GM19452 (cell line): ENCODE results near the gene TIAM1.

Source experiments
- ATAC-seq: cut with Tn5 transposase; IDR thresholded peaks from one replicate; pipeline ENCODE4 v1.9.1; 2021; ENCODE audit not compliant: unreplicated experiment

The TIAM1 gene

GRCh38 chr21:31180256-31181081, 163.6 kb downstream of the TIAM1 start:
- no peak for ATAC-seq

GRCh38 chr21:31176725-31177124, 167.3 kb downstream of the TIAM1 start:
- ATAC-seq, result no peak

- no peak for ATAC-seq
These were observed 167.9 kb downstream of the TIAM1 start for GRCh38 chr21:31176080-31176551.

GRCh38 chr21:31173881-31174555, 170.0 kb downstream of the TIAM1 start:
- ATAC-seq, result no peak

- ATAC-seq, result no peak
These were observed 171.7 kb downstream of the TIAM1 start for GRCh38 chr21:31172328-31172727.

GRCh38 chr21:31164713-31165694, 179.1 kb downstream of the TIAM1 start:
- no peak for ATAC-seq

DNA sequence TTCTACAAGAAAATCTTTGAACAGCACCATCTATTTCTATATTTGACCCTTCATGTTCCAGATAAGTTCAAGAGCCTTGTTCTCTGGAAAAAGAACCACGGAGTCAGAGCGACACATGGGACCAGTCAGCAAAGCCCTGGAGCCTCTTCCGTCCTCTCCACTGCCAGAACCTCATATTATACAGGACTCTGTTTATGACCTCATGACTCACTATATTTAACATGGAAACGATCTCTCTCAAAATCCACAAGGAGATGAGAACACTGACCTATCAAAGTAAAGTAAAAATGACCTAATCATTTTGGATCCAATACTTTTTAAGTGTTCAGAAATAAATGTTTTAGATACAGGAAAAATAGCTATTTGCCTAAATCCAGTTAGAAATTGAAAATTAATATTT, 181.2 kb downstream of the TIAM1 start:
- ATAC-seq, result no peak

DNA sequence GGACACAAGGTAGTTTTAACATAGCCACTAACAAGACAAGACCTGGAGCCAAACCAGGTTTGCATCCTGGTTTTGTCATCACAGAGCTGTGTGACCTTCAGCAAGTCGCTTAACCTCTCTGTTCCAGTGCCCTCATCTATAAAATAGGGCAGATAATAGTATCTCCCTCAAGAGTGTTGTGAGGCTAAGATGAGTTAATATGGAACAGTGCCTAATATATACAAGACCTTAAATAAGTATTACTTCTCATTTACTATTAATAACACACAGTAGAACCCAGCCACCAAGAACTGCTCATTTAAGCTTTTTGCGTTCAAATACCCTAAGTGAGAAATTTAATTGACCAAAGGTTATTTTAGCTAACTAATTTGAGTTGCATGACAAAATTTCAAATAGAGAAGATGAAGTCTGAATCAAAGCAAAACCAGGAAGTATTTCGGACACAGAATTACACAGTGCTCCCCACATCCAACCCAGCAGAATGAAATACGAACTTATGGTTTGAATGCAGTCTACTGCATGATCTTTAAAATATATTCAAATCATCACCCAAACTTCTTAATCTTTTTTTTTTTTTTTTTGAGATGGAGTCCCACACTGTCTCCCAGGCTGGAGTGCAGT, 181.9 kb downstream of the TIAM1 start:
- ATAC-seq, result no peak

DNA sequence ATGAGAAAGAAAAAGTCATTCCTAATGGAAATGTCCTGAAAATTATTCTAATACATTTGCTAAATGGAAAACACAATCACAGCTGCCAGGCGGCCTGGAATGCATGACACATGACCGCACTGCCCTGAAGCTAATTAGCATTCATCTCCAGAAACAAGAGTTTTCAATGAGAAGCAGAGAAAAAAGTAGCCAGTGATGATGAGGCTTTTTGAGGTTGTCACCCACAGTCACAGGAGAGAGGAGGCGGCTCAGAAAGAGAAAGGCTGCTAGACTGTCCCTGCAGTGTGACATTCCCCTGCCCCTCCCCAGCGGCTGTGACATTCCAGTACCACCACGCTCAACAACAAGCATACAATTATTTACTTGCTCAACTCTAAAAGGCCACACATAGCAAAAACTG, 182.9 kb downstream of the TIAM1 start:
- no peak for ATAC-seq

- ATAC-seq, result no peak
These were observed 184.3 kb downstream of the TIAM1 start for GRCh38 chr21:31159808-31160207.

DNA sequence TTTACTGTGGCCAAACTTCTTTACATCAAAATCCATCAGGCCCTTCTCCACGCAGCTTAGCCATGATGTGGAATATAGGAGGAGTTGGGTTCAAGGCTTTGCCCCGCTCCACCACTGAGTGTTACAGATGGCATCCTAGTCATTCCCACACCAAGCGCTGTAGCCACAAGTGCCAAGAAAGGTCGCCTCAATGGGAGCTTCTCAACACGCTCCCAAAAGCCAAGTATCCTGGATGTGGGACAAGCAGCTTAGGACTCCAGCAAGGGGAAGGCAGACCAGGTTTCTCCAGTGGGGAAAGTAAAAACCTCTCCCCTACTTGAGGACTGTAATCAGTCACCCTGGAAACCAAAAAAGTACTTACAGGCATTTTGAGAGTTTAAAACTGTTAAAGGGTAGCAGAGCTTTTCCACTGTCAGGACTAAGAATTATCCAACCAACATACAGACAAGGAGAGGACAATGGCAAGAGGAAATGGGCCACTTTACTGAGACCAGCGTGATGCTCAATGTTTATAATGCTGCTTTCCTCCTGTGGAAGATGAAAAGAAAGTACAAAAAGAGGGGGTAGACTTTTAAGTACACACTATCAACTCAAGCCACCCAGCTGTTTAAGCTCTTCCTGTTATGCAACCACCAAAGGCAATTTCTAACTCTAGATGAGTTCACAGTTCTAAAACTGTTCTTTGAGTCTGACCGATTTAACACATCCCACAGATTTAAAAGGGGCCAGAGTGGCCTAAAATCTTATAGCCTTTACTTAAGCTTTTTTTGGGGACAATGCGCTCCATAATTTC, 185.1 kb downstream of the TIAM1 start:
- ATAC-seq, result no peak

DNA sequence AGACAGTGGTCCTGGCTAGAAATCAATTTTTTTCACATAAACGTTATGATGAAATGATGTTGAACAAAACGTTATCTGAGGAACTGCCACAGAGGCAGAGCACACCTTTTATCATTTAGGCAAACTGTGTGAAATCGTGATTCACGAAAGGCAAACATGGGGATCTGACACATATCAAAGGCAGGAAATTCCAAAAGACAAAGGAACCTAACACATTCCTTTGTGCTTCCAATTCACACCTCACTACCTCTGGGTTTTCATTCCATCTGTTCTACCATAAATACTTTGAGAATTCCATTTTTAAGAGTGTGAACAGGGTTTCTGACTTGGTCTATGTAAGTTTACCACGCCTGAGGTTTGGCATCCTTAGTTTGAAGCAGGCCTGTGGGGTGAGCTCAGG, 186.3 kb downstream of the TIAM1 start:
- no peak for ATAC-seq

DNA sequence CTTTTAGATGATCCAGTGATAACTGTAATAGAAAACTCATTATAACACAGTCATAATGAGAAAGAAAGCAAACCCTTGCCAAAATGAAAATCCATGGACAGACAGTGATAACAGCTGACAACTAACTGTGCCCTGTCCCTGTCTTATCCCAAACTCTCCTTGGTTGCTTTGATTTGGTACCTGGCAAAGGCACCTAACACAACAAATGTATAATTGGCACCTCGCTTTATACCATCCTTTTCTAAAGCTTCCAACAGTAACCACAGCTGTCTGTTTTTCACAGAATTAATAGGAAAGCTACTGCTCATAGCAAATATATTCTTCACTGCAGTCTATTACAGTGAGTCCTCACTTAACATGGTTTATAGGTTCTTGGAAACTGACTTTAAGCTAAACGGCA, 187.4 kb downstream of the TIAM1 start:
- ATAC-seq, result no peak

DNA sequence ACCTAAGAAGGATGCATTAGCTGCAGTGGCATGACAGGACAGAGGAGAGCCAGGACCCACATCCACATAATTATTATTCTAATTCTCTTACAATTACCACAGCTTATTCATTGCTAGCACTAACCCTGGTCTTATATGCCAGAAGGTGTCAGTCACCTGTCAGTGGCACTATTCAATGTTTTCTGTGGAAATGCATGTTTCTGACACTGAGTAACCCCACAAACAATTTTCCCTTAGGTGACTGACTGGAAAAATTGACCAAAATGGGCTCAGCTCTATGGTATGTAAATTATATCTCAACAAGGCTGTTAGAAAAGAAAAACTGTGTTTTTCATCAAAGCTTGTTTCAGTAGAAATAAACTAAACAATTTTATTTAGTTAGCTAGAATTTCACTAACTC, 187.9 kb downstream of the TIAM1 start:
- ATAC-seq, result no peak

DNA sequence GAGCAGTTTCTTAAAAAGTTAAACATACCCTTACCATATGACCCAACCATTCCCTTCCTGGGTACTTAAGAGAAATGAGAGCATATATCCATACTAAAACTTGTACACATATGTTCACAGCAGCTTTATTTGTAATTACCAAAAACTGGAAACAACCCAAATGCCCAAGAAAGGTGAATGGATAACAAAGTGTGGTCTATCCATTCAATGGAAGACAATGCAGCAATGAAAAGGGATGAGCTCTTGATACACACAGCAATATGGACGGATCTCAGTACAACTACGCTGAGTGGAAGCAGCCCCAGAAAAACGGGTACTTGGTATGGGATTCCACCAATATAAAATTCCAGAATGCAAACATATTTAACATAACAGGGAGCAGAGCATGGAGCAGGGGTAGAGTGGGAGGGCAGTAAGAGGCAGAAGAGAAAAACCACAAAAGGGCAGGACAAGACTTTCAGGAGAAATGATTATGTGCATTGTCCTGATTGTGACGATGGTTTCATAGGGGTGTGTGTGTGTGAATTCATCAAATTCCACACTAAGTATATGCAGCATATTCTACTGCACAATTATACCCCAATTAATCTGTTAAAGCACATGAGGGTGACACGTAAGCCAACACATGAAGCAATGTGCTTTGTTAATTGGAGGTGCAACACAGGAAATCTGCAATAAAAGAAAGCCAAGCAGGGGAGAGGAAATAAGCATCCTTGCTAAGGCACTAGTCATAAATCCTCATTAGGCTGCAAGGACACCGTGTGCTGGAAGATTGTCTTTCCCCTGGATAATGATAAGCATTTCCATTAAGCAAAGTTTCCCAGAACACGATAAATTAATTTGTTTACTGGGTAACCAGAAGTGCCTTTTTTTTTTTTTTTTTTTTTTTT, 192.7 kb downstream of the TIAM1 start:
- ATAC-seq, result no peak

DNA sequence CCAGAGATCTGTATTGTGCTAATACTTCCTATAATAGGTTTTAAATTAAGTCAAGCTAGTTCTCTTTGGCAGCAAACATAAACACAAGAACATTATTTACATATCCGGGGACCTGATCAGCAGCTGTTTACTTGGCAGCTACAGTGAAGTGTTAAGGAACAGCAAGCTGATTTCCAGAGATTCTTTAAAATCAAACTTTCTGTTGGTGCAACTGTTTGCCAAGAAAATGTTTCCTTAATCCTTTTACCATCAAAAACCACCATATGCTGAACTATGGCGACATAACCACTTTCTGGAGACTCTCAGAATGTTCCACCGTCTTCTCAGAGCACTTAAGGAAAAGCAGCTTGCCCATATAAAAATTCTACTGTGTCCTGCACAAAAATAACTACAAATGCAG, 198.8 kb downstream of the TIAM1 start:
- ATAC-seq, result no peak

DNA sequence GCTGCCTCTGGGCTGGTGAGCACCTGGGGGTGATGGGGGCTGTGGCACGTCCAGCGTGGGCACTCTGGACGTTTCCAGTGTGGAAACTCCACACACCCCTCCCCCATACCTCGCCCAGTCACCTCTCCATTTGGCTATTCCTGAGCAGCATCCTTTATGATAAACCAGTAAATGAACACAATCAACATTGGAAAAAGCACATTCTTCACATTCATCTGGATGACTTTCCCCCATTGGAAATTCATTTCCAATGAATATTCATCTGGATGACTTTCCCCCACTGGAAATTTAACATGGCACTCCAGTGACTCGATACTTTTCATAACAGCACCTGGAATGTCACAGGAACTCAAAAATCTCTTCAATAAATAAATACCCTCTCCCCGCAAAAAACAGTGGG, 201.0 kb downstream of the TIAM1 start:
- no peak for ATAC-seq

DNA sequence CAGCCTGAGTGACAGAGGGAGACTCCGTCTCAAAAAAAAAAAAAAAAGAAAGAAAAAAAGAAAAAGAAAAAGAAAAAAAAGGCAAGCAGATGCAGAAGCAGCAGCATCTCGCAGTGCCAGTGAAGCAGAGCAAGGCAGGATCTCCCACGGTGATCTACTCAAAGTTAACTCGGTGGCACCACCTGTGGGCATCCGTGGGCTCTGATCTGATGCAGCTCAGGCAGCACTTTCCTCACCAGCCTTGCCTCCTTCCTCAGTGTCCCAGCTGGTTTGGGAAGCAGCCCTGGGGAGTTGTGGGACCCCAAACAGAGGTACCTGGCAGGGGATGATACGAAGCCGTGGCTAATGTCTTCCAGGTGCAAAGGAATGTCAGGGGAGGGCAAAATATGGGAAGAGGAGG, 201.5 kb downstream of the TIAM1 start:
- no peak for ATAC-seq

DNA sequence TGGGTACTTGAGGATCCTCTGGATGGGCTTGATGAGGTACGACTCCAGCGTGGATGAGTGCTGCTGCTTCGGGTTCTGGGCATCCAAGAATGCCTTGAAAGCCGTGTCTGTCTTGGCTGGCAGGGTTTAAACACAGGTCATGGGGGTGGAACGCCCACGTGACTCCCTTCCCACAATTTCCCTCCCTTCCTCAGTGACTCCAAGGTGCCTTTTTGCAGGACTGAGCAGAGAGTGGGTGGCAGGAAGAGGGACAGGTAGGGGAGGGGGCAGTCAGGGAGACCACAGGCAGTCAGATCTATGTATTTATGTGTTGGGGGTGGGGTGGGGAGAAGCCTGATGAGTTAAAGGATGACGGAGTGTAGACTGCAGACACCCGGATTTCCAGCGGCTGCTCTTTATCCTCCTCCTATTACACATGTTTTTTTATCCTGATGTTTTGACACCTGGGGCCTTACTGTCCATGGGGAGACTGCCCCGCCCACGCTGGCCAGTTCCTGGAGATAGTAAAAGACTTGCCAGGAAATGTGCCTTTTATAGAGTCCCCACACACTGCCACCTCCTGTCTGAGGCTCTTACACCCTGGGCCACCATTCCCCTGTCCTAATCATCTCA, 202.6 kb downstream of the TIAM1 start:
- no peak for ATAC-seq
